ENCODE data around the gene EFNA5. TPM values are rescaled to one million over a fixed set of nuclear protein-coding genes. Genes with fewer than 3 reads are reported as not detected.

EFNA5 gene
- polyA plus RNA-seq, 1 of the 3 experiments (the other 2 are of a cell fraction): 0.81 TPM

DNA sequence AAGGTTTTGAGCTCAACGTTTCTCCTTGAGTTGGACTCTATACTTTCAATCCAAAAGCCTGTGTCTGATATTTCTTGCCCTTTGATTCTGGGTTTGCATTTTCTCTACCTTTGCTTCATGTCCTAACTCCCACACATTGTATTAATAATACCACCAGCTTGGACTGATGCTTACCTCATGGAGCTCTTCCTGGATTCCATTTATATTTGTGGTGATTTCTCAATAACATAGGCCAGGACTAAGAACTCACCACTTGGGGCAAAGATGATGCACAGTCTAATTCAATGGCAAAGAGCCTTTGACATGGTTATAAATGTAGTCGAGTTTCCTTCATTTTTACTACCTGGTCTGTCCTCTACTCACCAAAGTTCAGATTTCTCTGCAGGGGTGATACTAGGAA is 27.5 kb upstream of the EFNA5 start:
- TF ChIP-seq JUND (IDR thresholded peaks at IDR 0.05) (no peak), FOSL2 (IDR thresholded peaks at IDR 0.05; ENCODE audit: borderline replicate concordance, low read depth) (no peak), SMC3 (IDR thresholded peaks at IDR 0.05; ENCODE audit: low read depth, low read length) (no peak), FOXJ3 (CRISPR knock-in tag; IDR thresholded peaks at IDR 0.05) (no peak), GATA2 (CRISPR knock-in tag; IDR thresholded peaks at IDR 0.05) (no peak), TCF12 (IDR thresholded peaks at IDR 0.05) (no peak), PBX3 (IDR thresholded peaks at IDR 0.05) (no peak), TEAD4 (IDR thresholded peaks at IDR 0.05; ENCODE audit: borderline replicate concordance, insufficient read depth) (no peak), RCOR1 (IDR thresholded peaks at IDR 0.05; ENCODE audit: low read length) (no peak), NFIC (IDR thresholded peaks at IDR 0.05; ENCODE audit: borderline replicate concordance) (no peak), CHD2 (IDR thresholded peaks at IDR 0.05; ENCODE audit: low read length, partially characterized antibody) (no peak), RAD21 (IDR thresholded peaks at IDR 0.05; ENCODE audit: low read length) (no peak), YY1 (IDR thresholded peaks at IDR 0.05; ENCODE audit: low read depth) (no peak), GABPA (IDR thresholded peaks at IDR 0.05; ENCODE audit: low read depth) (no peak), POLR2AphosphoS5 (IDR thresholded peaks at IDR 0.05; ENCODE audit: low read depth, low read length) (no peak), EP300 (IDR thresholded peaks at IDR 0.05; ENCODE audit: borderline replicate concordance in 1 of 2, low read depth in 1 of 2, low read length in 1 of 2) (no peak), RFX5 (IDR thresholded peaks at IDR 0.05; ENCODE audit: low read length) (no peak), ELF1 (IDR thresholded peaks at IDR 0.05) (no peak)
- TF ChIP-seq, protein P1, sequence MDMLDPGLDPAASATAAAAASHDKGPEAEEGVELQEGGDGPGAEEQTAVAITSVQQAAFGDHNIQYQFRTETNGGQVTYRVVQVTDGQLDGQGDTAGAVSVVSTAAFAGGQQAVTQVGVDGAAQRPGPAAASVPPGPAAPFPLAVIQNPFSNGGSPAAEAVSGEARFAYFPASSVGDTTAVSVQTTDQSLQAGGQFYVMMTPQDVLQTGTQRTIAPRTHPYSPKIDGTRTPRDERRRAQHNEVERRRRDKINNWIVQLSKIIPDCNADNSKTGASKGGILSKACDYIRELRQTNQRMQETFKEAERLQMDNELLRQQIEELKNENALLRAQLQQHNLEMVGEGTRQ (IDR thresholded peaks at IDR 0.05; ENCODE audit: borderline replicate concordance, low read depth, low read length): no peak
- TF ChIP-seq, protein P2, sequence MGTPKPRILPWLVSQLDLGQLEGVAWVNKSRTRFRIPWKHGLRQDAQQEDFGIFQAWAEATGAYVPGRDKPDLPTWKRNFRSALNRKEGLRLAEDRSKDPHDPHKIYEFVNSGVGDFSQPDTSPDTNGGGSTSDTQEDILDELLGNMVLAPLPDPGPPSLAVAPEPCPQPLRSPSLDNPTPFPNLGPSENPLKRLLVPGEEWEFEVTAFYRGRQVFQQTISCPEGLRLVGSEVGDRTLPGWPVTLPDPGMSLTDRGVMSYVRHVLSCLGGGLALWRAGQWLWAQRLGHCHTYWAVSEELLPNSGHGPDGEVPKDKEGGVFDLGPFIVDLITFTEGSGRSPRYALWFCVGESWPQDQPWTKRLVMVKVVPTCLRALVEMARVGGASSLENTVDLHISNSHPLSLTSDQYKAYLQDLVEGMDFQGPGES (IDR thresholded peaks at IDR 0.05; ENCODE audit: low read depth, low read length): no peak
- ChIA-PET POLR2A (no interaction called here), CTCF (interaction anchor here (1.1 kb wide), 1 partner anchor 33 kb away, joined by 3 read pairs; no protein-coding TSS in a partner anchor)
- H3K27ac ChIP-seq (ENCODE audit: low read depth in 2 of 2, low read length in 1 of 2): no peak overlapping the region
- H3K4me2 ChIP-seq: no peak overlapping the region
- H4K20me1 ChIP-seq (ENCODE audit: insufficient read depth): no peaks in the 10 kb centered on the region
- no peaks in the 10 kb centered on the region for H3K36me3 ChIP-seq (replicated peaks in 1 of 2; ENCODE audit: control insufficient read depth in 1 of 2, insufficient read depth in 2 of 2, low read length in 1 of 2)
- whole genome bisulfite sequencing (ENCODE audit: low lambda C conversion rate): 65% methylated on average over 2 of the region's 2 CpGs
- H3K4me3 ChIP-seq (ENCODE audit: low read depth in 2 of 2, low read length in 1 of 2): no peak overlapping the region
- no peaks in the 10 kb centered on the region for H3K79me2 ChIP-seq (ENCODE audit: insufficient read depth)
- no peaks in the 10 kb centered on the region for H3K27me3 ChIP-seq (ENCODE audit: insufficient read depth)
- H3F3A ChIP-seq (replicated peaks; ENCODE audit: insufficient read depth): no peaks in the 10 kb centered on the region
- no peak overlapping the region for H3K9ac ChIP-seq
- DNase-seq: no peak
- no peaks in the 10 kb centered on the region for H3K9me3 ChIP-seq
- H3K9me2 ChIP-seq: no peaks in the 10 kb centered on the region
- no peaks in the 10 kb centered on the region for H3K4me1 ChIP-seq (ENCODE audit: control insufficient read depth in 1 of 2, insufficient read depth in 2 of 2, low read depth in 1 of 2, low read length in 1 of 2)
- H2AFZ ChIP-seq (ENCODE audit: low read depth): no peak overlapping the region

All from SK-N-SH (cell line).